HT-29 (cell line): ENCODE measurements around the gene GGA3. TPM values are rescaled to one million over a fixed set of nuclear protein-coding genes. Genes with fewer than 3 reads are reported as not detected.
"Not testable (repeated sequence)": the region's sequence is repeated elsewhere in the genome, so short reads cannot be mapped to it uniquely, and the experiment has no call there.

Source experiments
- DNase-seq: peaks from one replicate; pipeline ENCODE4 v3.0.0-alpha.2; 2015; ENCODE audit warnings: low spot score
- total RNA-seq: library from RNA; depleted of rRNA; stranded (reverse); fragments of >200 nt; shearing (Covaris generic); gene quantifications from 2 replicates; pipeline ENCODE4 v1.2.3, GENCODE V29; 2014; rRNA removed

Gene GGA3
- total RNA-seq, 1 experiment from 2014 or later: 20.7 TPM

GRCh38 chr17:75218131-75218530 is 43.3 kb downstream of the GGA3 start:
- no peak for DNase-seq

GRCh38 chr17:75209061-75209460 is 52.3 kb downstream of the GGA3 start:
- DNase-seq: no peak

- DNase-seq: no peak
These were observed 53.2 kb downstream of the GGA3 start for GRCh38 chr17:75208161-75208560.

- no peak for DNase-seq
These were observed 53.6 kb downstream of the GGA3 start for GRCh38 chr17:75207760-75208159.

GRCh38 chr17:75207050-75207407 is 54.4 kb downstream of the GGA3 start:
- not testable (repeated sequence) for DNase-seq

- DNase-seq: no peak
These were observed 55.6 kb downstream of the GGA3 start for GRCh38 chr17:75205793-75206163.

- DNase-seq: peak; percentile 96
These were observed 56.2 kb downstream of the GGA3 start, which contains the start of gene NUP85 for GRCh38 chr17:75205037-75205792. TSS of gene NUP85 (plus strand) at chr17:75205679. CDS start at chr17:75205762, 83 bp downstream.

GRCh38 chr17:75199886-75200618 is 61.4 kb downstream of the GGA3 start:
- DNase-seq: no peak

- DNase-seq: no peak
These were observed 66.5 kb downstream of the GGA3 start for GRCh38 chr17:75194879-75195278.

GRCh38 chr17:75191584-75191983 is 69.8 kb downstream of the GGA3 start:
- DNase-seq: no peak

- no peak for DNase-seq
These were observed 72.8 kb downstream of the GGA3 start for GRCh38 chr17:75188614-75189013.

Other genes with a start within 250 kb of the GGA3 start
- gene MRPL58, start 248.9 kb downstream of the GGA3 start, total RNA-seq: 61.7 and 66.4 TPM in 2 replicates
- gene ATP5PD, start 214.6 kb downstream of the GGA3 start, total RNA-seq: 127 and 169 TPM in 2 replicates
- gene KCTD2, start 214.4 kb downstream of the GGA3 start, total RNA-seq: 8.9 and 9.2 TPM in 2 replicates
- gene SLC16A5, start 173.7 kb downstream of the GGA3 start, total RNA-seq: 231 and 264 TPM in 2 replicates
- 18.3 and 18.8 TPM in 2 replicates for gene ARMC7, start 151.6 kb downstream of the GGA3 start, total RNA-seq
- 206 and 233 TPM in 2 replicates for gene NT5C, start 129.9 kb downstream of the GGA3 start, total RNA-seq
- 232 and 245 TPM in 2 replicates for gene JPT1, start 107.1 kb downstream of the GGA3 start, total RNA-seq
- gene SUMO2, start 78.6 kb downstream of the GGA3 start, total RNA-seq: 151 and 169 TPM in 2 replicates
- gene NUP85, start 55.9 kb downstream of the GGA3 start, total RNA-seq: 60.3 and 61.7 TPM in 2 replicates
- gene MRPS7, start 273 bp upstream of the GGA3 start, total RNA-seq: 77.5 and 77.7 TPM in 2 replicates
- 22.8 and 28.8 TPM in 2 replicates for gene MIF4GD, start 9.6 kb upstream of the GGA3 start, total RNA-seq
- 39.8 and 46.4 TPM in 2 replicates for gene SLC25A19, start 27.8 kb upstream of the GGA3 start, total RNA-seq
- 135 and 169 TPM in 2 replicates for gene GRB2, start 144.1 kb upstream of the GGA3 start, total RNA-seq
- 34.9 and 50.5 TPM in 2 replicates for gene TMEM94, start 195.0 kb upstream of the GGA3 start, total RNA-seq